HEK293 (cell line): ENCODE results near the gene RAD54L.

Experiments used
- CTCF ChIA-PET: fragments of 350-600 bp; formaldehyde crosslinking; extraction: SDS; loops from one replicate; lab custom pipeline; 2021; ENCODE audit warnings: antibody characterized with exemption; lab: Yijun Ruan, JAX
- POLR2A ChIA-PET: fragments of 300-600 bp; formaldehyde crosslinking; extraction: SDS; loops from one replicate; lab custom pipeline; 2020; ENCODE audit warnings: antibody characterized with exemption, inconsistent platforms; lab: Yijun Ruan, JAX
- H3K27ac ChIP-seq: fragments of 200-500 bp; sonication (Bioruptor generic); 2 replicates; pipeline ENCODE4 v1.5.1; 2014; ENCODE audit warnings: low read depth, low read length, control low read depth, inconsistent platforms; ENCODE audit errors: extremely low read depth
- H3K36me3 ChIP-seq, 2 experiments: fragments of 200-500 bp in 1 of 2; sonication (Bioruptor generic) in 1 of 2; 1 replicate in 1 of 2; 2 replicates in 1 of 2; pipeline ENCODE4 v1.5.1; 2014 to 2017; ENCODE audit warnings: inconsistent platforms in 2 of 2, low read length in 2 of 2; ENCODE audit not compliant: control insufficient read depth in 2 of 2, insufficient read depth in 1 of 2
- H3K4me1 ChIP-seq: fragments of 200-500 bp; sonication (Bioruptor generic); 2 replicates; pipeline ENCODE4 v1.5.1; 2014; ENCODE audit warnings: mild to moderate bottlenecking, low read length, inconsistent platforms; ENCODE audit not compliant: control insufficient read depth, insufficient read depth
- H3K4me3 ChIP-seq: 2 replicates; pipeline ENCODE4 v1.5.1; 2011; ENCODE audit warnings: low read depth, mild to moderate bottlenecking, control low read depth, low read length, moderate library complexity
- H3K9me3 ChIP-seq: fragments of 200-500 bp; sonication (Bioruptor generic); 2 replicates; pipeline ENCODE4 v1.5.1; 2014; ENCODE audit warnings: low read depth, low read length, inconsistent platforms; ENCODE audit not compliant: control insufficient read depth, insufficient read depth
- IKZF3 ChIP-seq: fragments of 450-650 bp; IDR thresholded peaks from 2 replicates; pipeline ENCODE4 v1.5.0; 2018; ENCODE audit warnings: missing biosample characterization, mild to moderate bottlenecking, missing genetic modification characterization, moderate library complexity
- KLF16 ChIP-seq: fragments of 450-650 bp; formaldehyde crosslinking; IDR thresholded peaks from 2 replicates; pipeline ENCODE4 v1.5.1; 2017; ENCODE audit warnings: missing biosample characterization, missing genetic modification characterization
- PRDM10 ChIP-seq: fragments of 450-650 bp; formaldehyde crosslinking; IDR thresholded peaks from 2 replicates; pipeline ENCODE4 v1.5.1; 2016; ENCODE audit warnings: missing biosample characterization, missing genetic modification characterization
- SP3 ChIP-seq: fragments of 450-650 bp; formaldehyde crosslinking; IDR thresholded peaks from 2 replicates; pipeline ENCODE4 v1.5.1; 2016; ENCODE audit warnings: missing biosample characterization, missing genetic modification characterization
- TCF7L2 ChIP-seq: IDR thresholded peaks from 2 replicates; pipeline ENCODE4 v1.6.1; 2011; ENCODE audit warnings: low read depth, mild to moderate bottlenecking, inconsistent platforms, low read length, moderate library complexity, borderline replicate concordance
- ZBTB10 ChIP-seq: fragments of 450-650 bp; formaldehyde crosslinking; IDR thresholded peaks from 2 replicates; pipeline ENCODE4 v1.5.1; 2016; ENCODE audit warnings: missing biosample characterization, missing genetic modification characterization
- ZBTB20 ChIP-seq: fragments of 450-650 bp; formaldehyde crosslinking; IDR thresholded peaks from 2 replicates; pipeline ENCODE4 v1.5.1; 2016; ENCODE audit warnings: missing biosample characterization, missing genetic modification characterization
- ZBTB8A ChIP-seq: fragments of 450-650 bp; formaldehyde crosslinking; IDR thresholded peaks from 2 replicates; pipeline ENCODE4 v1.5.1; 2016; ENCODE audit warnings: missing biosample characterization, missing genetic modification characterization
- ZFP69B ChIP-seq: fragments of 450-650 bp; formaldehyde crosslinking; IDR thresholded peaks from 2 replicates; pipeline ENCODE4 v1.5.1; 2016; ENCODE audit warnings: missing biosample characterization, missing genetic modification characterization
- ZNF157 ChIP-seq: fragments of 450-650 bp; formaldehyde crosslinking; IDR thresholded peaks from 2 replicates; pipeline ENCODE4 v1.5.1; 2016; ENCODE audit warnings: missing biosample characterization, missing genetic modification characterization
- ZNF510 ChIP-seq: fragments of 450-650 bp; formaldehyde crosslinking; IDR thresholded peaks from 2 replicates; pipeline ENCODE4 v1.5.1; 2018; ENCODE audit warnings: mild to moderate bottlenecking, missing genetic modification characterization, missing biosample characterization; ENCODE audit not compliant: insufficient replicate concordance
- ZNF600 ChIP-seq: fragments of 450-650 bp; formaldehyde crosslinking; IDR thresholded peaks from 2 replicates; pipeline ENCODE4 v1.5.1; 2016; ENCODE audit warnings: missing biosample characterization, missing genetic modification characterization
- ZNF664 ChIP-seq: fragments of 450-650 bp; formaldehyde crosslinking; IDR thresholded peaks from 2 replicates; pipeline ENCODE4 v1.5.1; 2016; ENCODE audit warnings: missing biosample characterization, missing genetic modification characterization
- ZNF692 ChIP-seq: fragments of 450-650 bp; formaldehyde crosslinking; IDR thresholded peaks from 2 replicates; pipeline ENCODE4 v1.5.1; 2016; ENCODE audit warnings: missing biosample characterization, missing genetic modification characterization
- ZNF747 ChIP-seq: fragments of 450-650 bp; formaldehyde crosslinking; IDR thresholded peaks from 2 replicates; pipeline ENCODE4 v1.5.1; 2016; ENCODE audit warnings: missing biosample characterization, missing genetic modification characterization
- ZNF768 ChIP-seq: fragments of 450-650 bp; formaldehyde crosslinking; IDR thresholded peaks from 2 replicates; pipeline ENCODE4 v1.5.1; 2018; ENCODE audit warnings: missing biosample characterization, mild to moderate bottlenecking, missing genetic modification characterization

The RAD54L gene

GRCh38 chr1:46199233-46199749, 48.3 kb upstream of the RAD54L start:
- TF ChIP-seq ZNF157 (tag by site-specific recombination) (no peak), ZFP69B (peak; percentile 49), ZNF664 (tag by site-specific recombination) (peak; percentile 88), ZNF692 (tag by site-specific recombination) (peak; percentile 75; the same call in 1 of the 2 replicates)
- H3K4me3 ChIP-seq: no peak overlapping the region
- CTCF ChIA-PET: interaction anchor here (1.0 to 3.1 kb wide), 3 partner anchors 24 to 161 kb away, joined by 3 to 21 read pairs (median 3); no protein-coding TSS in a partner anchor
- no peaks in the 10 kb centered on the region for H3K9me3 ChIP-seq
- POLR2A ChIA-PET: interaction anchor here (0.8 to 2.5 kb wide), 5 partner anchors 16 to 67 kb away, joined by 5 to 9 read pairs (median 6); partner anchors contain the start of genes PIK3R3 and RAD54L
- H3K27ac ChIP-seq: no peak overlapping the region
- H3K36me3 ChIP-seq: peaks cover 0 to 27% of the 10 kb centered on the region in 2 experiments; a peak in 1 of 3 replicates
- H3K4me1 ChIP-seq: no peaks in the 10 kb centered on the region

GRCh38 chr1:46203738-46204405, 43.7 kb upstream of the RAD54L start:
- TF ChIP-seq ZNF768 (tag by site-specific recombination) (no peak), SP3 (tag by site-specific recombination) (no peak), ZBTB8A (tag by site-specific recombination) (no peak), TCF7L2 (no peak), ZBTB10 (tag by site-specific recombination) (peak; percentile 6; the same call in 1 of the 2 replicates), IKZF3 (tag by site-specific recombination) (peak; percentile 49; the same call in 1 of the 2 replicates), ZNF600 (tag by site-specific recombination) (peak; percentile 59; the same call in 1 of the 2 replicates), ZNF510 (no peak), PRDM10 (tag by site-specific recombination) (peak; percentile 87), ZNF747 (no peak), KLF16 (no peak), ZBTB20 (tag by site-specific recombination) (peak; percentile 90)
- POLR2A ChIA-PET: interaction anchor here (0.9 to 1.2 kb wide), 2 partner anchors 15 to 72 kb away, joined by 3 read pairs; partner anchors contain the start of gene PIK3R3
- no peaks in the 10 kb centered on the region for H3K4me1 ChIP-seq
- H3K27ac ChIP-seq: peak overlapping the region; percentile 45; the same call in 1 of the 2 replicates
- peaks cover 0 to 8% of the 10 kb centered on the region in 2 experiments; a peak in 2 of 3 replicates for H3K36me3 ChIP-seq
- no peaks in the 10 kb centered on the region for H3K9me3 ChIP-seq
- CTCF ChIA-PET: interaction anchor here (5.6 kb wide), 1 partner anchor 19 kb away, joined by 49 read pairs; no protein-coding TSS in a partner anchor
- H3K4me3 ChIP-seq: peak overlapping the region; percentile 79
